Measurements from ENCODE around the gene ANGPTL2.

Gene ANGPTL2

GRCh38 chr9:127049581-127049980 is 72.9 kb downstream of the ANGPTL2 start:
- DNase-seq (ENCODE audit: low spot score) = no peak

DNA sequence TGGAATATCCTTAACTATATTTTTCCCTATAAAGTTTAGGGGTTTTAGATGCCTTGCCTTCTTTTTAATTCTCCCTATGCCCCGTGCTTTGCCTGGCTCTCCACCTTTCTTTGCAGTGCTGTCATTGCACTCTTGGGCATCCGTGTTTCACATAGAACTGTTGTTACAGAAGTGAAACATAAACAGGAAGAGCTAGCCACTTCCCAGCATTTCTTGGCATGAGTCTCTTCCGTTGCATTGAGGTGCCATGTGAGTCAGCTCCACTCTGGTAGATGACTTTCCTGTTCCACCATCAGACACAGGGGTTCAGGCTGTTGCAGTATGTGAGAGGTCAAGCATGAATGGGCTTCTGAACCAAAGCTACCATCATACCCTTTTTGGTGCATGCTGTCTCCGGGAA is 73.4 kb downstream of the ANGPTL2 start:
- DNase-seq (ENCODE audit: low spot score) = peak; percentile 84

DNA sequence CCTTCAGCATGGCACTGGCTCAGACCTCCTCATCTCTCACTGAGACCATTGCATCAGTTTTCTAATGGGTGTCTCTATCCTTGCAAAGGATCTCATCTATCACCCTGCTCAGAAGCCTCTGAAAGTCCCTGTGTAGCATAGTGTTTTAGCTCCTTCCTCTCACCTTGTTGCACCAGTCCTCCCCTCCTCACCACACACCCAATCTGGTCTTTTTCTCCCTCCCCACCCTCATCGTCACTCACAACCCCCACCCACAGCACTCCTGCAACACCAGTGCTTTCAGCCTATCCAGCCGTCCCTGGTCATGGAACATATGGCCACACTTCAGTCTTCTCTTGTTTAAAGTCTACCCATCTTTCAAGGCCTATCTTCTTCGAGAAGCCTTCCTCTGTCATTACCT is 74.5 kb downstream of the ANGPTL2 start:
- no peak for DNase-seq (ENCODE audit: low spot score)

- no peak for DNase-seq (ENCODE audit: low spot score)
These were observed 77.3 kb downstream of the ANGPTL2 start for GRCh38 chr9:127045148-127045547.

GRCh38 chr9:127039492-127039891 is 82.9 kb downstream of the ANGPTL2 start:
- DNase-seq (ENCODE audit: low spot score) = no peak

DNA sequence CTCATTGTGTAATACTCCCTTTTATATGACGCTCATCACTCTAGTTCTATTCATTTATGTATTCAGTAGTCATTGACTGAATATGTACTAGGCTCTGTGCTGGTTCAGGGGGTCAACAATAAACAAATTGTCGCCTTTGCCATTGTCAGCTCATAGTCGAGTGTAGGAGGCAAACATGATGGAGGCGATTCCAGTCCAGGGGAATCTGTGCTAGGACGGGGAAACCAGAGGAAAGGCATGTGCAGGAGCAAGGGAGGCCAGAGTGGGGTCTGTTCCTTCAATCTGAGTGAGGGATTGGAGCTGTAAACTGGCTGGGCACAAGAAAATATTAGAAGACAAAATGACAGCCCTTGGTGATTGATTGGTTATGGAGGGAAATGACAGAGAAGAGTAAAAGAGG is 83.9 kb downstream of the ANGPTL2 start:
- DNase-seq (ENCODE audit: low spot score) = no peak
